Measurements from ENCODE around the gene SRL.

- TF ChIP-seq POLR2A (IDR thresholded peaks at IDR 0.05; ENCODE audit: low read length): no peak
- no peak for TF ChIP-seq GATA1 (IDR thresholded peaks at IDR 0.05; ENCODE audit: low read depth, low read length)
These were observed 29.5 kb downstream of the SRL start for GRCh38 chr16:4212211-4212933.

Data from erythroblast (primary cell).